GM10847 (cell line): Measurements from ENCODE around the gene TSPYL6.

Experiments used
- POLR2A ChIP-seq: IDR thresholded peaks from 2 replicates; pipeline ENCODE4 v1.6.1; 2011; ENCODE audit not compliant: insufficient read length; ENCODE audit errors: extremely low read depth

TSPYL6 gene

DNA sequence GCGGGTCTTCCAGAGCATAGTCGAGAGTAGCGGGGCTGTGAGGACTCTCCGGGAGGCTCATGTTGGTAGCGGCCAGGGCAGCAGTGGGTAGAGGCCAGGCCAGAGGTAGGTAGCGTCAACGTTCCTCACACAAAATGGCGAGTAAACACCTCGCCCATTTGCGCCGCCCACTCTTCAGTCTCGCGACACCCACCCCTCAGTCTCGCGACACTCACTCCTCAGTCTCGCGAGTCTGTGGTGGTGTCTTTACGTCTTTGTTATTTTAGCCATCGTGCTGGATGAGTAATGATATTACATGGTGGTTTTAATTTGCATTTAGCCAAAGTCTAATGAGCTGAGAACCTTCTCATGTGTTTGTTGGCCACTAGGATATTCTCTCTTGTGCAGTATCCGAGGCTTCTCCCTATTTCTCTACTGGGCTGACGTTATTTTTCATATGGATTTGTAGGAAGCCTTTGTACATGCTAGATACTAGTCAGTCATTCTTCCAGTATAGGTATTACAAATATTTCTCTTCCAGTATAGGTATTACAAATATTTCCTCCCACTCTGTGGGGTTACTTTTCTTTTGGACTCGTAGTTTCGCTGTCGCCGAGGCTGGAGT is at the start of gene TSPYL6:
TSS of gene TSPYL6 (minus strand) at position 139 of the 604 bp plus-strand sequence. CDS start at position 61, 78 bp downstream.
- no peak for TF ChIP-seq POLR2A

DNA sequence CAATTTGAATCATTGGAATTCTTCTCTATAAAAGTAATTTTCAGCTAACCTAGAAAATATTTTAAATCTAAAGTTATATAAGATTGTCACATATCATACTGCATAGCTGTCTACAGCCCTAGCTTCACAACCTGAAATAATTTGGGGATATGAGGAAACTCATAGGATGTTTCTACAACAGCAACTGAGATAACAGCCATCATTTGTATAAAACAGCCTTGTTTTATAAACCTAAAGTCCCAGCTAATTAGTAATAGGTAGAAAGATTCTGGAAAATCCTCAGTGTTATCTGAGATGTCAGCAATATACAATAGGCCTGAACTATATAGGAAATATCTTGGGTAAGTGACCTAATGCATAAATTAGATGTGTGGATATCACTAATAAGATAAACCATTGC is 47.6 kb upstream of the TSPYL6 start:
- no peak for TF ChIP-seq POLR2A

DNA sequence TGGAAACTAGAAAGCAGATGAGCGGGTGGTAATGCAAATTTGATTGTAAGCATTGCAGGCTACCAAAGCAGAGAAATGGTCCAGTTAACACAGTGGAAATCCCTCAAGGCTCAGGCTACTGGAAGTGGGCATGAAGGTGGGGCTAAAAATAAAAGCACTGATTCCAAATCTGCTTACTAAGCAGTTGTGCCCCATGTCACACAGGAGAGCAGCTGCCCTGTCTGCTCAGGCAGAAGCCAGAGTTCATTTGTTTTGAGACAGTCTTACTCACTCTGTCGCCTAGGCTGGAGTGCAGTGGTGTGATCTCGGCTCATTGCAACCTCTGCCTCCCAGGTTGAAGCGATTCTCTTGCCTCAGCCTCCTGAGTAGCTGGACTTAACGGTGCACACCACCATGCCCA is 42.5 kb upstream of the TSPYL6 start:
- TF ChIP-seq POLR2A: no peak

DNA sequence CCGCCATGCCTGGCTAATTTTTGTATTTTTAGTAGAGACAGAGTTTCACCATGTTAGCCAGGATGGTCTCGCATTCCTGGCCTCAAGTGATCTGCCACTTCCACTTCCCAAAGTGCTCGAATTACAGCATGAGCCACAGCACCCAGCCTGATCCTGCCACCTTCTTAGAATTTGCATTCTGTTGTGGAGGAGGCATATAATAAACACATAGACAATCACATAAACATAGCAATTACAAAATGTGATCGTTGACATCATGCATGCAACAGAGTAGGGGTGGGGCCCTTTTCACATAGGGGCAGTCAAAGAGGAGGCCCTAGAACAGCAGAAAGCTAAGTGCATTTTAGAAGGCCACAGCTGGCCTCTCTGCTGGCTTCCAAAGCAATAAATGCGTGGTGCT is 39.9 kb upstream of the TSPYL6 start:
- TF ChIP-seq POLR2A: no peak

DNA sequence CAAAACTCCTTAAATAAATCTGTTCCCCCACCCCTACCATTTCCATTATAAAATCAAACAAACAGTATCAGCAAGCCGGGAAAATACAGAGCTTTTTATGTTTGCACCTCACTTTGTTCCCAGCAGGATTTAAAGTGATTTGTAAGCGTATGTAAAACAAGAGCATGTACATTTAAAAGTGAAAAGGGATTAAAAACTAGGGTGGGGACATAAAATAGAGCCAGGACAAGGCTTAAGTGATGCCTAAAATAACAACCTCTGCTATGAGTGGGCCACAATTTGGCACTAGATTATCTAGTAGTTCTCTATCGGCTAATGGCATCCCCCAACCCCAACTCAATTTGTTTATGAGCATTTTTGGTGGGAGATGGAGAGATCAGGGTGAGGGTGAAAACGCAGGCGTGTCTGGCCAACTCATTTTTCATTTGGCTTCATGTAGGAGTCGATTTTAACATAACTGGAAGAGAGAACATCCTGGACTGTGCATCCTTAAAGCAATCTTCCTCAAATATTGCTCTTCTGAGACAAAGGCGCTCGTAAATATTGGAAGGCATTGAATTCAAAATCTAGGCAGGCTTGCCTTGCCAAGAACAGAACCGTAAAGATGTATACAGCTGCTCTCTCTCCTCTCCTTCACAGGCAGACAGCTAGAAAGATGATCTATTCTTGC is 34.5 kb upstream of the TSPYL6 start:
- TF ChIP-seq POLR2A: no peak

DNA sequence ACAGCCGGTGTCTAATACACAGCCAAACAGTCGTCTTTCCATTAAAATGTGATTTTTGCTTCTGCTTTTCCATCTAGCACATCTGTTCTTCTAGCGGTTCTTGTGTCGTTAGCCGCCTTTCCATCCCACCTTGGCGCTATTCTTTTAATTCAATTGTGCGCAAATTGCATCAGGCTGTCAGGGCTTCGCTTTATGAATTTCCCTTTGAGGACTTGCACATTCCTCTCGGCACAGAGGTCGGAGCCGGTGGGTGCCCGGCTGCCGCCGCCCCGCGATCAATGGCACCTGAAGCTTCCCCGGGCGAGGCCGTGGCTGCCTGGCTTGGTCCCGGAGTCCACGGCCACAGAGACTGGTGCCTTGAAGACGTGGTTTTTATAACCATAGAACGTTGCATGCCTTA is 33.9 kb upstream of the TSPYL6 start:
- no peak for TF ChIP-seq POLR2A

DNA sequence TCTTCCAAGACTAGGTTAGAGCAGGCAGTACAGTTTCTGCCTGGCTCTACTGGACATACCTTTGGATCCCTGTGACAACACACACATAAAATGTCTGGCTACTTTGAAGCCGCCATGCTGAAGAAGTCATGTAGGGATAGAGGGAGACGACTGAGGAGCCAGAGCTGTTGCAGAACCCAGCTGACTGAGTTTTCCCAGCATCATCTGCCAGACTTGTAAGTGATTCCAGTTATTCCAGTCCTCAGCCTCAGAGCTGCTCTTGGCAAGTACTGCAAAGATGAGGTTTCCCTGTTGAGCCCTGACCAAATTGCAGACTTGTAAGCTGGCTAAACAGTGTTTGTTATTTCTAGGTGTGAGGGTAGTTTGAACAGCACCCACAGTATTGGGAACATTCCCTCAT is 31.5 kb upstream of the TSPYL6 start:
- TF ChIP-seq POLR2A: no peak

DNA sequence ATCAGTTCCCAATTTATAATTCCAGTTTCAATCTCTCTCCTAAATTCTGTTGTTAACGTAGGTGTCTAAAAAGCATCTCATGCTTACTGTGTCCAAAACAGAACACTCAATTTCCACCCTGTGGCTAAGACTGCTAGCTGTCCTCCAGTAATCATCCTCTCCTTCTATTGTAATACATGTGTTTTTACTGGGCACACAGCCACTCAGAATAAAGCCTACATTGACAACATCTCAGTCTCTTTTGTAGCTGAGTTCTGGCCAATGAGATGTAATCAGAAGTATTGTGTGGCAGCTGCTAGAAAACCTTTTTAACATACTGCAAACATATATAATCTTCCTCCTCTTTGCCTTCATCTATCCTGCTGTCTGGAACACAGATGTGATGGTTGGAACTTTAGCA is 29.4 kb upstream of the TSPYL6 start:
- no peak for TF ChIP-seq POLR2A

DNA sequence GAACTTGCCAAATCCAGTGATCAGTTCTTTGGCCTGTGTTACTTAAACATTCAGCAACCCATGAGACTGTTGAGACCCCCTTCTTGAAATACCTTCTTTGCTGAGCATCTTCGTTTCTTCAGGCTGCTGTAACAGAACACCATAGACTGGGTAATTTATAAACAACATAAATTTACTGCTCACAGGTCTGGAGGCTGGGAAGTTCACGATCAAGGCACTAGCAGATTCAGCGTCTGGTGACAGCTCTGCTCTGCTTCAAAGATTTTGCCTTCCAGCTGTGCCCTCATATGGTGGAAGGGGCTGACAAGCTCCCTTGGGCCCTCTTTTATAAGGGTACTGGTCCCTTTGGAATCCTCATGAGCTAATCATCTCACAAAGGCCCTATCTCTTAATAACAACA is 28.8 kb upstream of the TSPYL6 start:
- TF ChIP-seq POLR2A: no peak

DNA sequence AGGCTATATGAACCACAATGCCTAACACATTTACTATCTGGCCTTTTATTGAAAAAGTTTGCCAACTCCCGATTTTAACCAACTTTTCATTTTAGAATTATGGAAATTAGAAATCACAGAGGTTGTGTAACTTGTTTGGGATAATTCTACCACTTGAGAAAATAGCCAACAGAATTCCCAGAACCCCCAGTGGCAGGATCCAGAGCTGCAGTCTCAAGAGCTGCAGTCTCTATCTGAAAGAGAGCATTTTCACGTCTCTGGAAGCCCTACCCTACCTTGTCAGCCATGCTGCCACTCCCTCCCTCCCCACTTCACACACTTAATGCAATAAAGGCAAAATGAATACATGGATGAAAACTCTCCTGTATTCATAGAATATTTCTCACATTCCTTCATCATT is 23.4 kb upstream of the TSPYL6 start:
- TF ChIP-seq POLR2A: no peak

DNA sequence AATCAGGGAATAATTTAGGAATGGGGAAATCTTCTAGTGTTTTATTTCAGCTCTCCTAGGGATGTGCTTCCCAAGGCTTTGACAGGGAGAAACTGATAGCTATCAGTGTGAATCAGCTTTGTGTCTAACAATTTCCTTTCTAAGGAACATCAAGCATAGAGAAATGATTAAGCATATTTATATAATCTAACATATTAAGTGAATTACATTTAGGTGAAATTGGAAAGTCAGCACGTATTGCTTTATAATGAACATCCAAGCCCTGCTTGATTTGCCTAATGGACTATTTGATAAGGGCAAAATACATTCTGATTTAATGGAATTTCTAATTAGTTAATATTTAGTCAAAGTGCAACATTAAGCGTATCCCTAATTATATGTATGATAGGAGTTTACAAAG is 19.5 kb upstream of the TSPYL6 start:
- TF ChIP-seq POLR2A: no peak

DNA sequence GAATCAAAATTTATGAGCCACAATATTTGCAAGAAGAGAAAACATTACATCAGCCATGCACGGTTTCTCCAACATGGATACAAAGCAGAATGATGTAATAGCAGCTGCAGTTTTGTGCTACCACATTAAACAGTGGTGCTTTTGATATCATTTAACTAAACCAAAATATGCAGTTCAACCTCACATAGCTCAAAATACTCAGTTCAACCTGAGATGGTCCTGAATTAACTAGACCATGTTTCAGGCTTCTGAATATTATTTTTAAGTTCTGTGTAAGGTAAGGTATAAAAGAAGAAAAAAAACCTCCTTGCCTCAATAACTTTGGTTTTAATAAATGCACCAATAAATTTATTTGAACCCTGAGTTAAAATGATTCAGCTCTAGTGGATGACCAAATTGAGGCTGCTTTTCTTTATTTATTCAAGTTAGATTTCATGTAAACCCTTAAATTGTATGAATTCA is 18.8 kb upstream of the TSPYL6 start:
- TF ChIP-seq POLR2A: no peak

DNA sequence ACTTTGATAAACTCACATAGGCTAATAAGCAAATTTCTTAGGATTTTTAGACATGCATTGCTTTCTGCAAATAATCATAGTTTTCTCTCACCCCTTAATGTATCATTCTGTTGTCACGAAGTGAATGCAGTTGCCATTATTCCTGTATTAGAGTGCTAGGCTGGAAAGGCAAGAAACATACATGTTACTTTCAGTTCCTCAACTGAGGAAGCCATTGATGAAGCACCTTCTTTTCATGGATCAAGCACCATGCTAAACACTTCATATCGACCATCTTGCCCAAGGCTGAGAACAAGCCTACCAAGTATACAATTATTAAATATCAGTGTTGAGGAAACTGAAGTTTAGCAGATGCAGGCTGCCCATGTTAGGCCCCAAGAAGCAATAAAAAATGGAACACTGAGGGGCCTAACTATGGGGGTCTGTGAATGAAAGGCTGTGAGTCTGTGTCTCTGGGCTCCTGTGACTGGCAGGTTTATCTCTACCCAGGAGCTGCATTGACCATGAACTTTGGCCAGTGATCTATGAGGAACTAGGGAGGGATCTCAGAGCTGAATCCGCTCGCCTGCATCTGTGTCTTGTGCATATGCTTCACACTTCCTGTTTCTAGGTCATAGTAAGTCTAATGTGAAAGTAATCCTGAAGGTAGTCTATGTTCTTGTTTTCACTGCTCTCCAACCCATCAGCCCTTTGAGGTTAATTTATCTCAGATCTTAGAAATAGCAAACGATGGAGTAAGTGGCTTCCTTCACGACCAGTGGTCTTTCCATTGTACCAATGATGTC is 16.0 kb upstream of the TSPYL6 start:
- TF ChIP-seq POLR2A: no peak

DNA sequence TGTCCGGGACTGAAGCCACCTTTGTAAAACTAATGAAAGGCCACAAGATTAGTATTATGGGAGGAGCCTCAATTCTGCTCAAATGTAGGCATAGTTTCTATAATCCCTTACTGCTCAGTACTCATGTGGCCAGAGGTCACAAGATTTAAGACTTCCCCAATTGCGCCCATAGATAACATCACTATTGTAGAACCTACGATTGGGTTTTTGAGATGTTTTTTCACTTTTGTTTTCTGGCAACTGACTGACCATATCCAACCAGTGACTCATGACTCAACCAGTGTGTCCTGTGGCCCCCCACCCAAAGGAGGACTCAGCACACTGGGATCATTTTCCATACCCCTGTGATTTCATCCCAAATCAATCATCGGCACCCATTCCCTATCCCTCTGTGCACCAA is 15.2 kb upstream of the TSPYL6 start:
- TF ChIP-seq POLR2A: no peak

DNA sequence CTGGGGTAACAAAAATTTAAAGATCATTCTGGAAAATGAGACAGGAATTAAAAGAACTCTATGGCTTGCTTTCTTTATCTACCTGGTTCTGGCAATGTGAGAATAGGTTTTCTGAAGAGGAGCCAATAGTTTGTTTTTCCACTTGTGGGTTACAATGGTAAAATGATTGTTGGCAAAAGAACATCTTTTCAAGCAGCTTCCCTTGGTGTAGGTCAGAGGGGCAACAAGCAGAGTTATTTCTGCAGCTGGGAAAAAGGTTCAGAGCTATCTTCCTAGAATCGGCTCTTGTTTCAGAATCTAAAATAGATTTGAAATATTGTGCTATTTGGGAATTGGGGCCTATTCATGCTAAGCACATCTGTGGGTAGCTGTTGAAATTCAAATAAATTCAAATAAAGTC is 11.5 kb upstream of the TSPYL6 start:
- no peak for TF ChIP-seq POLR2A
